Measurements from ENCODE around the gene COL6A1.

COL6A1 gene

GRCh38 chr21:46007492-46007868 is 25.9 kb downstream of the COL6A1 start:
- DNase-seq (ENCODE audit: low spot score): no peak

- DNase-seq (ENCODE audit: low spot score): no peak
Measured at GRCh38 chr21:46008893-46009621, 27.5 kb downstream of the COL6A1 start.

GRCh38 chr21:46009951-46010705 is 28.6 kb downstream of the COL6A1 start:
- DNase-seq (ENCODE audit: low spot score): no peak

GRCh38 chr21:46011267-46011967 is 29.8 kb downstream of the COL6A1 start:
- no peak for DNase-seq (ENCODE audit: low spot score)

GRCh38 chr21:46012154-46012553 is 30.6 kb downstream of the COL6A1 start:
- no peak for DNase-seq (ENCODE audit: low spot score)

- no peak for DNase-seq (ENCODE audit: low spot score)
Measured at GRCh38 chr21:46014828-46015227, 33.3 kb downstream of the COL6A1 start.

GRCh38 chr21:46017148-46017547 is 35.6 kb downstream of the COL6A1 start:
- no peak for DNase-seq (ENCODE audit: low spot score)

GRCh38 chr21:46017695-46018094 is 36.1 kb downstream of the COL6A1 start:
- no peak for DNase-seq (ENCODE audit: low spot score)

- no peak for DNase-seq (ENCODE audit: low spot score)
Measured at GRCh38 chr21:46018615-46019014, 37.0 kb downstream of the COL6A1 start.

- no peak for DNase-seq (ENCODE audit: low spot score)
Measured at GRCh38 chr21:46020581-46020980, 39.0 kb downstream of the COL6A1 start.

- DNase-seq (ENCODE audit: low spot score): no peak
Measured at GRCh38 chr21:46021398-46021797, 39.8 kb downstream of the COL6A1 start.

GRCh38 chr21:46021978-46022544 is 40.5 kb downstream of the COL6A1 start:
- no peak for DNase-seq (ENCODE audit: low spot score)

- no peak for DNase-seq (ENCODE audit: low spot score)
Measured at GRCh38 chr21:46022551-46023525, 41.3 kb downstream of the COL6A1 start.

- DNase-seq (ENCODE audit: low spot score): no peak
Measured at GRCh38 chr21:46023555-46023954, 42.0 kb downstream of the COL6A1 start.

GRCh38 chr21:46024141-46024540 is 42.6 kb downstream of the COL6A1 start:
- no peak for DNase-seq (ENCODE audit: low spot score)

- DNase-seq (ENCODE audit: low spot score): no peak
Measured at GRCh38 chr21:46025113-46025770, 43.7 kb downstream of the COL6A1 start.

GRCh38 chr21:46027851-46028493 is 46.4 kb downstream of the COL6A1 start:
- DNase-seq (ENCODE audit: low spot score): no peak

GRCh38 chr21:46028573-46029091 is 47.1 kb downstream of the COL6A1 start:
- no peak for DNase-seq (ENCODE audit: low spot score)

- no peak for DNase-seq (ENCODE audit: low spot score)
Measured at GRCh38 chr21:46029186-46029924, 47.8 kb downstream of the COL6A1 start.

Data from putamen (tissue), 1 donor.